Activated naive CD8-positive, alpha-beta T cell (primary cell): ENCODE results near the gene HAX1.
"Not testable (repeated sequence)": the region's sequence is repeated elsewhere in the genome, so short reads cannot be mapped to it uniquely, and the experiment has no call there.

ENCODE experiments used
- H3K27ac Mint-ChIP-seq: one replicate; pipeline ENCODE4 v1.8.0; 2021; ENCODE audit warnings: mixed read lengths
- H3K27me3 Mint-ChIP-seq: one replicate; pipeline ENCODE4 v1.8.0; 2021; ENCODE audit warnings: mixed read lengths
- H3K36me3 Mint-ChIP-seq: one replicate; pipeline ENCODE4 v1.8.0; 2021; ENCODE audit warnings: mixed read lengths
- H3K4me1 Mint-ChIP-seq: one replicate; pipeline ENCODE4 v1.8.0; 2021; ENCODE audit warnings: low read depth, mixed read lengths
- H3K4me3 Mint-ChIP-seq: one replicate; pipeline ENCODE4 v1.8.0; 2021; ENCODE audit warnings: mild to moderate bottlenecking, mixed read lengths
- H3K9me3 Mint-ChIP-seq: one replicate; pipeline ENCODE4 v1.8.0; 2021; ENCODE audit warnings: low read depth, mixed read lengths

Gene HAX1

DNA sequence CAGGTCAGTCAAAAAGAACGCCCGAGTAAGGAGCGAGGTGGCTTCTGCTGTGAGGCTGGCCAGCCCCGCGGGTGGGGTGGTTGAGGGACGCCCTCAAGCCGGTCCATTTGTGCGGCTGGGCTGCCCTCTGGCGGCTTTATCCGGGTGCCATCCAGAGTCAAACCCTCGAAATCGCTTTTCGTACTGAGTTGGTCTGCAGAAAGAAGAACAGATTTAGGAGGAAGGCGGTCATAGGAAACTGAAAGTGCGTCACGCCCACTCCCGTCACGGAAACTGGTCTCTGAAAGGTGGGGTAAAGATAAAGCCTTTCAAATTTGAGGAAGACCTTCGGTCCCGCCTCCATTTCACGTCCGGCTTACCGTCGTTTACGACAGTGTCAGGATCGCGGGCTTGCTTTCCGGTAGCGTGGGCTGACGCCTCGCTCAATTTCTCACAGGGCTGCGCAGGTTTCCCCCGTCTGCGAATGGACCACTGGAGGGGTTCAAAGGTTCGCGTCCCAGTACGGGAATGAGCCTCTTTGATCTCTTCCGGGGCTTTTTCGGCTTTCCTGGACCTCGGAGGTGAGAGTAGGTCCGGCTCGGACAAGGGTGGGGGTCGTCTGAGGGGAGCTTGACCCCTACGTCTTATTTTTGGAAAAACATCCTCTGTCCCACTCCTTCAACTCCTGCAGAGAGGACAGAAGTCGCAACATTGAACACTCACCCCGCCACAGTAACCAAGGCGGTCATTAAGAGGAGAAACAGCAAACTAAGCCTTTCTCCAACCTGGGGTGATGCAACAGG, at the start of gene HAX1:
HAX1 (plus strand) TSS at position 413 of the 782 bp plus-strand sequence; CDS start at position 508, 95 bp downstream.
- Mint-ChIP-seq H3K4me3 (peak within 1 kb of the TSS; percentile 98), H3K9me3 (no peaks in the 10 kb centered on the region), H3K36me3 (peaks cover 9% of the 10 kb centered on the region), H3K27me3 (no peaks in the 10 kb centered on the region), H3K27ac (peak within 1 kb of the TSS; percentile 97), H3K4me1 (peaks cover 35% of the 10 kb centered on the region)

- no peaks in the 10 kb centered on the region for H3K27me3 Mint-ChIP-seq
- peak overlapping the region; percentile 95 for H3K27ac Mint-ChIP-seq
- peaks cover 23% of the 10 kb centered on the region for H3K36me3 Mint-ChIP-seq
- peaks cover 68% of the 10 kb centered on the region for H3K4me1 Mint-ChIP-seq
- peak overlapping the region; percentile 98 for H3K4me3 Mint-ChIP-seq
- H3K9me3 Mint-ChIP-seq = no peaks in the 10 kb centered on the region
These were observed 49.5 kb upstream of the HAX1 start for GRCh38 chr1:154222918-154223317.

DNA sequence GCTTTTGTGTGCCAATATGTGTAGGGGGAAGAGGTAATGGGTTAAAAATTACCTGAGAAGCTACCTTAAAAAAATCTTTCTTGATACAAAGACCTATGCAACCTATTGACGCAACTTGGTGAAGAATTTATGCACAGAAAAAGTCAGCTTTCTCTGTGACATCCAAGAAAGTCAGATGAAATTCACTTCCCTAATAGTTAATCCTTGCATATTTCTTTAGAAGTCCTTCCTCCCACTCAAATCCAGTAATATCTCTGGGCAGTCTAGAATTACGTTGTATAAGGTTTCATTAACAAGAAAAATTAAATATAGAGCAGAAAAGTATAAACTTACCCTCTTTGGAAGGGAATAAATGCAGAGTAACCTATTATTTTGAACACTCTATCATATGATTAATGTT, 48.8 kb upstream of the HAX1 start:
- Mint-ChIP-seq H3K4me3 (peak overlapping the region; percentile 98), H3K9me3 (no peaks in the 10 kb centered on the region), H3K27ac (peak overlapping the region; percentile 95), H3K4me1 (peaks cover 63% of the 10 kb centered on the region), H3K36me3 (peaks cover 19% of the 10 kb centered on the region), H3K27me3 (no peaks in the 10 kb centered on the region)

- H3K4me1 Mint-ChIP-seq = peaks cover 56% of the 10 kb centered on the region
- H3K27me3 Mint-ChIP-seq = no peaks in the 10 kb centered on the region
- H3K9me3 Mint-ChIP-seq = no peaks in the 10 kb centered on the region
- no peak overlapping the region for H3K4me3 Mint-ChIP-seq
- peaks cover 9% of the 10 kb centered on the region for H3K36me3 Mint-ChIP-seq
- H3K27ac Mint-ChIP-seq = peak overlapping the region; percentile 54
These were observed 47.1 kb upstream of the HAX1 start for GRCh38 chr1:154225370-154225769.

GRCh38 chr1:154231112-154231511, 41.3 kb upstream of the HAX1 start:
- peaks cover 25% of the 10 kb centered on the region for H3K4me1 Mint-ChIP-seq
- not testable (repeated sequence) for H3K36me3 Mint-ChIP-seq, H3K4me3 Mint-ChIP-seq, H3K27ac Mint-ChIP-seq, H3K27me3 Mint-ChIP-seq, H3K9me3 Mint-ChIP-seq

- H3K27me3 Mint-ChIP-seq, H3K9me3 Mint-ChIP-seq, H3K27ac Mint-ChIP-seq, H3K36me3 Mint-ChIP-seq, H3K4me3 Mint-ChIP-seq: not testable (repeated sequence)
- H3K4me1 Mint-ChIP-seq = peaks cover 24% of the 10 kb centered on the region
These were observed 39.3 kb upstream of the HAX1 start for GRCh38 chr1:154233127-154233526.

DNA sequence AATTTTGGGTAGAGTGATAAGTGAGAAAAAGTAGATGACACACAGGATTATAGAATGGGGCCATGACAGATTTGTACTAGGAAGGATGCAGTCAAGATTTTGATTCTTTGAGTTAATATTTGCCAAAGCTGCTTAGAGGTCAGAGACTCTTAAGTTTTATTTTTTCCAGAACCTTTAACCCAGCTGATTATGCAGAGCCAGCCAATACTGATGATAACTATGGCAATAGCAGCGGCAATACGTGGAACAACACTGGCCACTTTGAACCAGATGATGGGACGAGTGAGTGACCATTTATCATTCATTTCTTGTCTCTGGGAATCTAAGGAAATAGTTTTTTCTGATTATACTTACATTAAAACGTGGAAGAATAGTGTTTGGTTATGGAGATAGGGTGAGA, 35.6 kb upstream of the HAX1 start:
- Mint-ChIP-seq H3K27ac (peak overlapping the region; percentile 10), H3K4me1 (peaks cover 40% of the 10 kb centered on the region), H3K27me3 (no peaks in the 10 kb centered on the region), H3K4me3 (no peak overlapping the region), H3K9me3 (no peaks in the 10 kb centered on the region), H3K36me3 (peaks cover 10% of the 10 kb centered on the region)

DNA sequence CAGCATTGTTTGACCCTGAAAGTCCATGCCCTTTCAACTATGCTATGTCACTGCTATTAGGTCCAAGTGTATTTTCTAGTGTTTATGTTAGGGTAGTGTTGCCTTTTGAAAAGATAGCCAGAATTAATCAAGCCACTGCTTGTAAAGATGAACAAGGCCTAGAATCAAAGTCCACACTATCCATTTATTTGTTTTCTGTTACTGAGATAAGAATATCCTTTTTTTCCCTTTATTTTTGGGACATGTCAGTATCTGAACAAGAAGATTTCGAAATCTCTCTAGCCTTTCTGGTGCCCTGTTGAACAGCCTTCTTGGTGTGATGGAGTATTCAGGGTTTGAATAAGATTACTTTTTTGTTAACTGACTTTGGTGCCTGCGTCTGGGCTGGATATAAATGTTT, 35.0 kb upstream of the HAX1 start:
- peaks cover 13% of the 10 kb centered on the region for H3K36me3 Mint-ChIP-seq
- peaks cover 45% of the 10 kb centered on the region for H3K4me1 Mint-ChIP-seq
- no peak overlapping the region for H3K4me3 Mint-ChIP-seq
- H3K9me3 Mint-ChIP-seq = no peaks in the 10 kb centered on the region
- peak overlapping the region; percentile 47 for H3K27ac Mint-ChIP-seq
- H3K27me3 Mint-ChIP-seq = no peaks in the 10 kb centered on the region

DNA sequence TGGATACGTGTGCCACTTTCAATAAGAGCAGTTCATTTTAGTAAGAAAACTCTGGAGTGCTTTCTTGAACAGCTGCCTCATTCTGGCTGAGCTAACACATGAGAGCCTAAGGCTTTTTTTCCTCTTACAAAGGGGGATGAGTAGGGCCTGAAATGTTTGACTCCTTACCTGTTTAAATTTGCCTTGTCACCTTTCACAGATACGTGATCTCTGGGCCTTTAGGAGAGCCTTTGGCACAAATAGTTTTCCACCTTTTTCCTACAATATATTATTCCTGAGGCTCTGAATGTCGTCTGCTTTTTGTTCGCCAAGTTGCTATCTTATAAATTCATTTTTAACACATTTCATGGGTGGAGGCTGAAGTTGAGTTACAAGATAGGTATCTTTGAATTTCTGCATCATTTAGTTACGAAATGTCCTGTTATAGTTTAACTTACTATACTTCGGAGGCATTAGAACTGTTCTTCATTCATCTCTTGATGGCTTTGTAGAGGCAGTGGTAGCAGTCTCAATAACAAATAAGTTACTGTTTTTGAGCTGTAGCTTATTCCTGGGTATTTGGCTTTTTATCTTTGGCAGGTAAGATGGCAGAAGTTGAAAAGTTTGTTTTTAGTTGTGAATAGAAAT, 34.4 kb upstream of the HAX1 start:
- Mint-ChIP-seq H3K9me3 (no peaks in the 10 kb centered on the region), H3K4me1 (peaks cover 45% of the 10 kb centered on the region), H3K4me3 (no peak overlapping the region), H3K27ac (peak overlapping the region; percentile 36), H3K36me3 (peaks cover 17% of the 10 kb centered on the region), H3K27me3 (no peaks in the 10 kb centered on the region)

- peaks cover 44% of the 10 kb centered on the region for H3K4me1 Mint-ChIP-seq
- H3K9me3 Mint-ChIP-seq = no peaks in the 10 kb centered on the region
- peak overlapping the region; percentile 76 for H3K27ac Mint-ChIP-seq
- peaks cover 22% of the 10 kb centered on the region for H3K36me3 Mint-ChIP-seq
- H3K4me3 Mint-ChIP-seq = no peak overlapping the region
- H3K27me3 Mint-ChIP-seq = no peaks in the 10 kb centered on the region
These were observed 32.9 kb upstream of the HAX1 start for GRCh38 chr1:154239491-154239890.

DNA sequence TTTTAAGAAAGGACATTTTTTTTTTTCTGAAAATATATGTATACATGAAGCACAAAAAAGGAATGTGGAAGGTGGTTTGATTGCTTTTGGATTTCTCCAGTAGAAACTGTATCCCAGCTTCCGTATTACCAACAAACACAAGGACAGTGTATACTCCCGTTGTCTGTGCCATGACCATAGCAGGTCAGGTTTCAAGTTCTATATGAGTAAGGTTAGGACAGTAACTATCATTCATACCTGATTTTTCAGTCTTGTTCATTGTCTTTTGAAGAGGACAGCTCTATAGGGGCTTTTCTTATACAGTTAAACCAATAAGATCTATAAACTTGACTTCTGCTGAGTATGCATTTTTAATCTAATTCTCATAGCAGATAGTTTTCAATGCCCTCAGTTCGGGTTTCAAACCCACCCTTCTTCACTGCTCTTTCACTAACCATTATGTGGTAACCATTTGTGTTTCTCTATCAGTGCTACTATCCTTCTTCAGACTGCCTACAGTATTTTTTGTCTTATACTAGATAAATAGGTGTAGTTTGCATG, 32.1 kb upstream of the HAX1 start:
- H3K4me3 Mint-ChIP-seq = no peak overlapping the region
- no peaks in the 10 kb centered on the region for H3K9me3 Mint-ChIP-seq
- H3K27me3 Mint-ChIP-seq = no peaks in the 10 kb centered on the region
- peaks cover 44% of the 10 kb centered on the region for H3K4me1 Mint-ChIP-seq
- H3K27ac Mint-ChIP-seq = no peak overlapping the region
- peaks cover 22% of the 10 kb centered on the region for H3K36me3 Mint-ChIP-seq

- H3K27ac Mint-ChIP-seq = peak overlapping the region; percentile 70
- H3K4me1 Mint-ChIP-seq = peaks cover 39% of the 10 kb centered on the region
- H3K36me3 Mint-ChIP-seq = peaks cover 22% of the 10 kb centered on the region
- H3K4me3 Mint-ChIP-seq = no peak overlapping the region
- no peaks in the 10 kb centered on the region for H3K9me3 Mint-ChIP-seq
- H3K27me3 Mint-ChIP-seq = no peaks in the 10 kb centered on the region
These were observed 30.6 kb upstream of the HAX1 start for GRCh38 chr1:154241703-154242351.

GRCh38 chr1:154253671-154254070, 18.8 kb upstream of the HAX1 start:
- Mint-ChIP-seq H3K4me1 (no peaks in the 10 kb centered on the region), H3K27ac (no peak overlapping the region), H3K27me3 (no peaks in the 10 kb centered on the region), H3K9me3 (no peaks in the 10 kb centered on the region), H3K36me3 (peaks cover 10% of the 10 kb centered on the region), H3K4me3 (no peak overlapping the region)

GRCh38 chr1:154256686-154257085, 15.7 kb upstream of the HAX1 start:
- no peak overlapping the region for H3K4me3 Mint-ChIP-seq
- peaks cover 2% of the 10 kb centered on the region for H3K4me1 Mint-ChIP-seq
- peaks cover 11% of the 10 kb centered on the region for H3K36me3 Mint-ChIP-seq
- H3K27ac Mint-ChIP-seq = peak overlapping the region; percentile 41
- no peaks in the 10 kb centered on the region for H3K27me3 Mint-ChIP-seq
- H3K9me3 Mint-ChIP-seq = no peaks in the 10 kb centered on the region

- H3K27me3 Mint-ChIP-seq = no peaks in the 10 kb centered on the region
- peaks cover 20% of the 10 kb centered on the region for H3K36me3 Mint-ChIP-seq
- no peak overlapping the region for H3K27ac Mint-ChIP-seq
- no peaks in the 10 kb centered on the region for H3K9me3 Mint-ChIP-seq
- no peak overlapping the region for H3K4me3 Mint-ChIP-seq
- H3K4me1 Mint-ChIP-seq = peaks cover 21% of the 10 kb centered on the region
These were observed 13.6 kb upstream of the HAX1 start for GRCh38 chr1:154258784-154259183.
